ENCODE data around the gene IL31RA. TPM values are rescaled to one million over a fixed set of nuclear protein-coding genes. Genes with fewer than 3 reads are reported as not detected.

The IL31RA gene
- total RNA-seq, 1 donor from 2014 or later, result not detected

- H3K27me3 Mint-ChIP-seq (ENCODE audit: low read depth), result no peaks in the 10 kb centered on the region
- TF ChIP-seq, protein P1, sequence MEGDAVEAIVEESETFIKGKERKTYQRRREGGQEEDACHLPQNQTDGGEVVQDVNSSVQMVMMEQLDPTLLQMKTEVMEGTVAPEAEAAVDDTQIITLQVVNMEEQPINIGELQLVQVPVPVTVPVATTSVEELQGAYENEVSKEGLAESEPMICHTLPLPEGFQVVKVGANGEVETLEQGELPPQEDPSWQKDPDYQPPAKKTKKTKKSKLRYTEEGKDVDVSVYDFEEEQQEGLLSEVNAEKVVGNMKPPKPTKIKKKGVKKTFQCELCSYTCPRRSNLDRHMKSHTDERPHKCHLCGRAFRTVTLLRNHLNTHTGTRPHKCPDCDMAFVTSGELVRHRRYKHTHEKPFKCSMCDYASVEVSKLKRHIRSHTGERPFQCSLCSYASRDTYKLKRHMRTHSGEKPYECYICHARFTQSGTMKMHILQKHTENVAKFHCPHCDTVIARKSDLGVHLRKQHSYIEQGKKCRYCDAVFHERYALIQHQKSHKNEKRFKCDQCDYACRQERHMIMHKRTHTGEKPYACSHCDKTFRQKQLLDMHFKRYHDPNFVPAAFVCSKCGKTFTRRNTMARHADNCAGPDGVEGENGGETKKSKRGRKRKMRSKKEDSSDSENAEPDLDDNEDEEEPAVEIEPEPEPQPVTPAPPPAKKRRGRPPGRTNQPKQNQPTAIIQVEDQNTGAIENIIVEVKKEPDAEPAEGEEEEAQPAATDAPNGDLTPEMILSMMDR (conservative IDR thresholded peaks at IDR 0.05), result no peak
- H3K9me3 Mint-ChIP-seq, result no peaks in the 10 kb centered on the region
- H3K36me3 Mint-ChIP-seq (ENCODE audit: low read depth), result no peaks in the 10 kb centered on the region
- H3K4me3 Mint-ChIP-seq, result no peak overlapping the region
- peaks cover 6% of the 10 kb centered on the region for H3K4me1 Mint-ChIP-seq
- DNase-seq (ENCODE audit: low read depth, low spot score), result no peak
- no peak overlapping the region for H3K27ac Mint-ChIP-seq (ENCODE audit: unreplicated experiment)
Measured at GRCh38 chr5:55924744-55925143, 73.6 kb downstream of the IL31RA start.

- DNase-seq (ENCODE audit: low read depth, low spot score), result no peak
- Mint-ChIP-seq H3K27me3 (ENCODE audit: low read depth) (no peaks in the 10 kb centered on the region), H3K4me1 (peaks cover 6% of the 10 kb centered on the region), H3K27ac (ENCODE audit: unreplicated experiment) (no peak overlapping the region), H3K4me3 (no peak overlapping the region), H3K36me3 (ENCODE audit: low read depth) (no peaks in the 10 kb centered on the region), H3K9me3 (no peaks in the 10 kb centered on the region)
- TF ChIP-seq, protein P1 (conservative IDR thresholded peaks at IDR 0.05), result no peak
Measured at GRCh38 chr5:55925181-55925580, 74.0 kb downstream of the IL31RA start.

- H3K4me1 Mint-ChIP-seq, result peaks cover 6% of the 10 kb centered on the region
- no peaks in the 10 kb centered on the region for H3K36me3 Mint-ChIP-seq (ENCODE audit: low read depth)
- no peak for DNase-seq (ENCODE audit: low read depth, low spot score)
- H3K9me3 Mint-ChIP-seq, result no peaks in the 10 kb centered on the region
- no peak overlapping the region for H3K4me3 Mint-ChIP-seq
- TF ChIP-seq, protein P1 (conservative IDR thresholded peaks at IDR 0.05), result no peak
- no peak overlapping the region for H3K27ac Mint-ChIP-seq (ENCODE audit: unreplicated experiment)
- no peaks in the 10 kb centered on the region for H3K27me3 Mint-ChIP-seq (ENCODE audit: low read depth)
Measured at GRCh38 chr5:55925712-55926111, 74.6 kb downstream of the IL31RA start.

GRCh38 chr5:55926476-55926875 lies 75.3 kb downstream of the IL31RA start:
- TF ChIP-seq, protein P1 (conservative IDR thresholded peaks at IDR 0.05), result no peak
- Mint-ChIP-seq H3K27ac (ENCODE audit: unreplicated experiment) (no peak overlapping the region), H3K4me3 (no peak overlapping the region), H3K27me3 (ENCODE audit: low read depth) (no peaks in the 10 kb centered on the region), H3K9me3 (no peaks in the 10 kb centered on the region), H3K4me1 (peaks cover 6% of the 10 kb centered on the region), H3K36me3 (ENCODE audit: low read depth) (no peaks in the 10 kb centered on the region)
- DNase-seq (ENCODE audit: low read depth, low spot score), result no peak

DNA sequence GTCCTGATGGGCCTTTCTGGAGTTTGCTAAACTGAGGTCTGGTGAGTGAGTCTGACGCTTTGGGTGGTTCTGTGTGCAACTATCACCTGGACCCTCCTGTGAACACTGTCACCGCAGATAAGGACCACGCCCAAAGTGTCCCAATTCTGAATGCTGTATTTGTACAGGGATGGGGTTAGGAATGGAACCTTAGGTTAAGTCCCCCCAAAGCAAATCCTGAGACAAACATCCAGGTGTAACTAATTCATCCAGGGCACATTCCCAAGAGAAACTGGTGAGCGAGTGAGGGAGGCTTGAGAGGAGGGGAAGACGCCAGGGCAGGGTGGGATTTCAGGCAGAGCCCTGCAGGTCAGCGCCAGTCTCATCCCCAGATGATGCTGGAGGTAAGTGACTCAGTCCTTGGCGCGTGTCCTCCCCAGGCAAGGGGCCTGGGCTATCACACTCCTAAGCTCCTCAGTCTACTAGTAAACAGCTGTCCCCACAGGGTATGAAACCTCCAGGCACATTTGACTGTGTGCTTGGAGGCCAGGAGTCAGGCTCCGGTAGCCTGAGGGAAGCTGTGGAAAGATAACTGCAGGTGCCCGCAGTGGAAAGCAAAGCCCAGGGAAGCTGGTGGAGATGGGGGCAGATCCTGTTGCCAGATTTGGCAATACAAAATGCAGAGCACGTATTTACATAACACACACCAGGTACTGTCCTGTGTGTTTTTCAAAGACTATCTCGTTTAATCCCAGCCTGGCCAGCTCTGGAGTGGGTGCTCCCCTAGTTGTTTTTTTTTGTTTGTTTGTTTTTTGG lies 76.9 kb downstream of the IL31RA start:
- H3K36me3 Mint-ChIP-seq (ENCODE audit: low read depth), result no peaks in the 10 kb centered on the region
- no peaks in the 10 kb centered on the region for H3K27me3 Mint-ChIP-seq (ENCODE audit: low read depth)
- no peaks in the 10 kb centered on the region for H3K9me3 Mint-ChIP-seq
- H3K27ac Mint-ChIP-seq (ENCODE audit: unreplicated experiment), result no peak overlapping the region
- DNase-seq (ENCODE audit: low read depth, low spot score), result no peak
- H3K4me1 Mint-ChIP-seq, result peaks cover 6% of the 10 kb centered on the region
- TF ChIP-seq, protein P1 (conservative IDR thresholded peaks at IDR 0.05), result no peak
- no peak overlapping the region for H3K4me3 Mint-ChIP-seq

Measured in neural crest cell (in vitro differentiated cells).